ENCODE data around the gene PALLD. TPM values are rescaled to one million over a fixed set of nuclear protein-coding genes. Genes with fewer than 3 reads are reported as not detected.

The PALLD gene
- total and polyA plus RNA-seq, 2 of the 8 experiments (the other 6 are each of a cell fraction or from before 2014, with no cell fraction given), result 10.5 to 25.0 TPM

GRCh38 chr4:168732714-168733113 lies 235.9 kb downstream of the PALLD start:
- Histone ChIP-seq H2AFZ (ENCODE audit: low read length) (no peak overlapping the region), H3K79me1 (ENCODE audit: low read depth, low read length) (no peaks in the 10 kb centered on the region), H3K27ac (ENCODE audit: low read depth, low read length) (no peak overlapping the region), H3K4ac (replicated peaks; ENCODE audit: insufficient read length, low read depth, low read length) (no peak overlapping the region), H3K18ac (ENCODE audit: extremely low read depth, low read length) (no peak overlapping the region), H4K8ac (ENCODE audit: extremely low read depth, insufficient read depth, low read length) (no peak overlapping the region), H4K5ac (ENCODE audit: insufficient read length, low read depth, low read length) (no peak overlapping the region), H3K4me3 (ENCODE audit: extremely low read depth in 1 of 4, insufficient read depth in 2 of 4, low read depth in 3 of 4, low read length in 4 of 4) (no peak overlapping the region), H3K79me2 (ENCODE audit: control insufficient read depth in 1 of 2, insufficient read depth in 2 of 2, low read length in 2 of 2) (no peaks in the 10 kb centered on the region), H3K23me2 (ENCODE audit: low read depth, low read length) (no peaks in the 10 kb centered on the region), H2BK15ac (ENCODE audit: low read length) (no peak overlapping the region), H3K4me2 (ENCODE audit: insufficient read depth in 1 of 2, low read depth in 2 of 2, low read length in 2 of 2) (no peak overlapping the region), H4K91ac (replicated peaks; ENCODE audit: insufficient read length, low read length) (no peak overlapping the region), H3K9me3 (ENCODE audit: insufficient read depth in 2 of 2, low read depth in 1 of 2, low read length in 1 of 2) (no peaks in the 10 kb centered on the region), H3K36me3 (ENCODE audit: control insufficient read depth in 2 of 4, insufficient read depth in 4 of 4, low read length in 3 of 4) (no peaks in the 10 kb centered on the region), H2BK5ac (ENCODE audit: low read depth, low read length) (no peak overlapping the region), H2BK12ac (ENCODE audit: low read depth, low read length) (no peak overlapping the region), H3K14ac (ENCODE audit: insufficient read length) (no peak overlapping the region), H3K56ac (replicated peaks; ENCODE audit: insufficient read length, low read depth, low read length) (no peak overlapping the region), H2BK20ac (ENCODE audit: low read length) (no peak overlapping the region), H3K27me3 (replicated peaks in 1 of 4; ENCODE audit: control insufficient read depth in 3 of 4, extremely low read depth in 1 of 4, insufficient read depth in 3 of 4, low read length in 3 of 4) (no peaks in the 10 kb centered on the region), H2BK120ac (replicated peaks; ENCODE audit: low read depth, low read length) (no peak overlapping the region), H4K20me1 (replicated peaks in 1 of 2; ENCODE audit: control insufficient read depth in 1 of 2, insufficient read depth in 2 of 2, low read length in 2 of 2) (no peaks in the 10 kb centered on the region), H2AK5ac (ENCODE audit: low read depth, low read length) (no peak overlapping the region), H3K9ac (replicated peaks in 1 of 4; ENCODE audit: extremely low read depth in 1 of 4, low read depth in 3 of 4, low read length in 3 of 4) (no peak overlapping the region), H3K23ac (ENCODE audit: insufficient read length) (no peak overlapping the region), H3K4me1 (replicated peaks in 1 of 4; ENCODE audit: control insufficient read depth in 3 of 4, insufficient read depth in 4 of 4, low read length in 3 of 4) (peaks cover 0 to 14% (median 8%) of the 10 kb centered on the region in 4 experiments; a peak in 2 of 7 replicates)
- no peak for DNase-seq (ENCODE audit: low read depth in 1 of 2, low spot score in 2 of 2)
- no peak for FAIRE-seq
- ChIA-PET CTCF (ENCODE audit: partially characterized antibody) (interaction anchor here (1.5 to 1.7 kb wide), 2 partner anchors 9 to 50 kb away, joined by 3 to 6 read pairs; no protein-coding TSS in a partner anchor), POLR2A (ENCODE audit: partially characterized antibody) (interaction anchor here (1.1 kb wide), 1 partner anchor 100 kb away, joined by 3 read pairs; no protein-coding TSS in a partner anchor)
- 95% methylated on average over 2 of the region's 2 CpGs; no CpG with 5 or more reads in 1 of the 2 experiments for WGBS, 2 experiments (ENCODE audit: extremely low coverage in 1 of 2, insufficient coverage in 1 of 2, insufficient read length in 1 of 2, insufficient replicate concordance in 2 of 2, low coverage in 1 of 2, low lambda C conversion rate in 2 of 2, missing lambda C conversion rate in 1 of 2)
- TF ChIP-seq TCF12 (IDR thresholded peaks at IDR 0.05; ENCODE audit: low read depth, low read length) (no peak), SP2 (IDR thresholded peaks at IDR 0.05; ENCODE audit: low read length) (no peak), POU5F1 (IDR thresholded peaks at IDR 0.05; ENCODE audit: low read depth, low read length) (no peak), GTF2F1 (IDR thresholded peaks at IDR 0.05; ENCODE audit: borderline replicate concordance, low read depth, low read length) (no peak), GABPA (IDR thresholded peaks at IDR 0.05; ENCODE audit: borderline replicate concordance, insufficient read depth, low read length) (no peak), KDM5A (IDR thresholded peaks at IDR 0.05; ENCODE audit: low read length) (no peak), SAP30 (IDR thresholded peaks at IDR 0.05; ENCODE audit: insufficient read depth, insufficient replicate concordance, low read length) (no peak), KDM4A (IDR thresholded peaks at IDR 0.05; ENCODE audit: low read depth, low read length, severe bottlenecking) (no peak), SP1 (IDR thresholded peaks at IDR 0.05; ENCODE audit: low read depth, low read length) (no peak), CEBPB (IDR thresholded peaks at IDR 0.05; ENCODE audit: low read depth, low read length) (no peak), RXRA (IDR thresholded peaks at IDR 0.05; ENCODE audit: insufficient read depth, low read depth, low read length) (no peak), JUN (IDR thresholded peaks at IDR 0.05; ENCODE audit: low read depth, low read length) (no peak), FOSL1 (IDR thresholded peaks at IDR 0.05; ENCODE audit: insufficient read depth, low read depth, low read length) (no peak), EZH2 (IDR thresholded peaks at IDR 0.05; ENCODE audit: low read depth, low read length, severe bottlenecking) (no peak)

All from H1 (cell line).